DMS153 treated with DMSO at 0.1 percent for 48 hours (cell line): ENCODE results near the gene KRT38.
"Not testable (repeated sequence)": the region's sequence is repeated elsewhere in the genome, so short reads cannot be mapped to it uniquely, and the experiment has no call there.

Experiments
- DNase-seq: peaks from one replicate; lab custom pipeline; 2025; ENCODE audit not compliant: unreplicated experiment; lab: John Stamatoyannopoulos, UW

Gene KRT38

DNA sequence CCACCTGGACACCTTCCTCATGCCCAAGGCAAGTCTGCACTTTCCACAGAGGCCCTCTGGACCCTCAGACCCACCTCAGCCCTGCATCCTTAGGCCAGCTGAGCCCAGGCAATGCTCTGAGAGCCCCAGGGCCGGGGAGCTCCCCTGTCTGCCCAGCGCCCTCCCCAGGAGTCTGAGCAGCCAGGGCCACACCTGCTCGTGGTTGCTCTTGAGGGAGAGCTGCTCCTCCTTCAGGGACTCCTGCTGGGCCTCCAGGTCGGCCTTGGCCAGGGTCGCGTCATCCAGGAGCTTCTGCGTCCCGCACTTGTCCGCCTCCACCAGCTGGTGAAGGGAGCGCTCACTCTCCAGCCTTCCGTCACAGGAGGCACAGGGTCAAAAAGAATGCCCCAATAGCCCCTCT is 18.2 kb downstream of the KRT38 start:
- not testable (repeated sequence) for DNase-seq

DNA sequence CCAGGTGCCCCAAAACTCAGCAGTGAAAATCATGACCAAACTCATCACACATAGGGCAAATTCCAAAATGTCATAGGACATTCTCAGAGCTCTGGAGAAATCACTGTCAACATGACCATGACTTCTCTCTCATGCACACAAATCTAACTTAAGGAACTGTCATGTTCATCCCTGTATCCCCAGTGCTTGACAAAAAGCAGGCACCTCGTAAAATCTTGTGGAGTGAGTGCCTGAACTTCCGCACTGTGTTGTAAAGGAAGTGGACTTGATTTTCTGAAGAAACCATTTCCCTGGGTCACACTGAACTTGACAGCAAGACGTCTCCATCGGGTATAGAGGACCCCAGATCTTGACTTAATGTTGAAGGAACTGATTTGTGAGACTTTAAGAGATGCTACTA is 19.2 kb downstream of the KRT38 start:
- no peak for DNase-seq

DNA sequence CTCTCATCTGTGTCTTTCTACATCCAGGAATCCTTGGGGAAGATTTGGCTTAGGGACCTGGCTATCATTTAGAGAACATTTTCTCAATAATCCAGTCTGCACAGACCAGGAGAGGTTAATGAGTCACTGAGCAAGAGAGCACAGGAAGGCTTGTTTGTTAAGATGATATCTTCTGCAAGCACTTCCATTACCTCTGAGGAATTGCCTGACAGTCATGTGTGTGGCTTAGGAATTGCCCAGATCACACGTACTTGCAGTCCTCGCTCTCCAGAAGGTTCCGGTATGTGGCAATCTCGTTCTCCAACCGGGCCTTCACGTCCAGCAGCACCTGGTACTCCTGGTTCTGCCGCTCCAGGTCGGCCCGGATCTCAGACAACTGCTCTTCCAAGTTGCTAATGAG is 19.7 kb downstream of the KRT38 start:
- DNase-seq, result no peak

DNA sequence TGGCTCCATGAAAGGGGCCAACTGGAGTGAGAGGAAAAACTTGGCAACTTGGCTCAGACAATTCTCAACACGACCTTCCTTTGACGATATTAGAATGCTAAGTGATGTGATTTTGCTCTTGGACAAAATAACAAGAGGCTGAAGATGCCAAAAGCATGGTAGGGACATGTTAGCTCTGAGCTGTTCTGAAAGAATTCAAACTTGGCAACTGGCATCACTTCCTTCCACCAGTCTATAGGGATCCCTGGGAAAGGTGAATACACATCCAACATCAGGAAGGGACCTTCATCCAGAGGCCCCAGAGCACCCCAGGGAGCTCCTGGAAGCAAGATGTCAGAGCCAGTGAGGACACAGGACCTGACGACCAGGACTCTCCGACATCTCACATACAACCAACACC is 20.6 kb downstream of the KRT38 start:
- DNase-seq, result no peak

DNA sequence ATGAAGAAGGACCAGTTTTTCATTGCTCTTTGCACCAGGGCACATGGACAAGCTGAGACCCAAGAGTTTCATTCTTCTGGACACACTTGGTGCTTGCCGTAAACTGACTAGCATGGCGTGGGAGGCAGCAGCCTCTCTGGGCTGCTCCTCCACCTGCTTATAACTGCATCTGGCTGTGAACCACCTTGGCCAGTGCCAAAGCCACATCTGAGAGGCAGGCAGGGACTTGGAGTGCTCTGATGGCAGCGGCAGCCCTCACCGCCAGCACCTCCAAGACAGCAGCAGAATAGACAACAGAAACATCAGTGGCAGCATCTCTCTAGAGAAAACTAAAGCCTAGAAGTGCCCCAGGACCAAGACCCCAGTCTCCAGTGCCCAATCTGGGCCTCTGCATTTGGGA is 21.1 kb downstream of the KRT38 start:
- no peak for DNase-seq

- no peak for DNase-seq
These were observed 22.5 kb downstream of the KRT38 start for GRCh38 chr17:41418116-41418860.

GRCh38 chr17:41417576-41418015 is 23.2 kb downstream of the KRT38 start:
- DNase-seq, result no peak

GRCh38 chr17:41417127-41417526 is 23.7 kb downstream of the KRT38 start:
- peak; percentile 34 for DNase-seq

GRCh38 chr17:41416479-41416878 is 24.3 kb downstream of the KRT38 start:
- DNase-seq, result peak; percentile 60

DNA sequence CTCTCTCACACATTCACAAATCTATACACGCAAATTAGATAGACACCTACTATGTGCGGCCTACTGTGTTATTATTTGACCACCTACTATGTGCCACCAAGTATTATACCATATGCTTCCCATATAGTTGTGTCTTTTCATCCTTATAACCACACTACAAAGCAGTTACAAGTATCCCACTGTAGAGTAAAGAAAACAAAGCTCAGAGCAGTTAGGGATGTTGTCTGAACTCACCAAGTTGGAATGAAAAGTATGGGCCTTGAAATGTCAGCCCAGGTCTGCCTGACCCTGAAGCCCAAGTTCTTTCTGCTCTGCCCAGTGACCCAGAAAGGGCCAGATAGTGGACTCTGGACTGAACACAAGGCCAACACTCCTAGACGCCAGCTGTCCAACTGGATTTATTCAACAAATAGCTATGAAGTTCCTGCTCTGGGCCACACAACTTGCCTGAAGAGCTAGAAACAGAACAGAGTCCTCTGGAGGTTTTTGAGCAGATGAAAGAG is 24.9 kb downstream of the KRT38 start:
- DNase-seq, result no peak

GRCh38 chr17:41415411-41415810 is 25.4 kb downstream of the KRT38 start:
- no peak for DNase-seq

DNA sequence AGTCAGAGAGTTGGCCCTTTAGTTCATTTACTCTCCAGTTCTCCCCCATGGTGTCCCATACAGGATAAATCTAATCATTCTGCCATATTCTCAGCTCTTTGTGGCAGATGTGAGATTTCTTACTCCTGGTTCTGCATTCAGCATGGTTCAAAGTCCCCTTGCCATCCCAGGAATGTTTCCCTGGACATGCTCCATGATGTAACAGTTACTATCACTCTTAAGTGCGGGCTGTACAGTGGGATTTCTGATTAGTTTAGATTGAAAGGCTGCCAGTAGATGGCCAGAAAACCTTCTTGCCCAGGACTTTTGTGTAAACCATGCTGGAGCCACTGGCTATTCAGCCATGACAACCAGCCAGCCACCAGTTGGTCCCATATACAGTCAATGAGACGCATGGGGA is 26.8 kb downstream of the KRT38 start:
- DNase-seq, result no peak

GRCh38 chr17:41413353-41413957 is 27.3 kb downstream of the KRT38 start:
- DNase-seq, result no peak

DNA sequence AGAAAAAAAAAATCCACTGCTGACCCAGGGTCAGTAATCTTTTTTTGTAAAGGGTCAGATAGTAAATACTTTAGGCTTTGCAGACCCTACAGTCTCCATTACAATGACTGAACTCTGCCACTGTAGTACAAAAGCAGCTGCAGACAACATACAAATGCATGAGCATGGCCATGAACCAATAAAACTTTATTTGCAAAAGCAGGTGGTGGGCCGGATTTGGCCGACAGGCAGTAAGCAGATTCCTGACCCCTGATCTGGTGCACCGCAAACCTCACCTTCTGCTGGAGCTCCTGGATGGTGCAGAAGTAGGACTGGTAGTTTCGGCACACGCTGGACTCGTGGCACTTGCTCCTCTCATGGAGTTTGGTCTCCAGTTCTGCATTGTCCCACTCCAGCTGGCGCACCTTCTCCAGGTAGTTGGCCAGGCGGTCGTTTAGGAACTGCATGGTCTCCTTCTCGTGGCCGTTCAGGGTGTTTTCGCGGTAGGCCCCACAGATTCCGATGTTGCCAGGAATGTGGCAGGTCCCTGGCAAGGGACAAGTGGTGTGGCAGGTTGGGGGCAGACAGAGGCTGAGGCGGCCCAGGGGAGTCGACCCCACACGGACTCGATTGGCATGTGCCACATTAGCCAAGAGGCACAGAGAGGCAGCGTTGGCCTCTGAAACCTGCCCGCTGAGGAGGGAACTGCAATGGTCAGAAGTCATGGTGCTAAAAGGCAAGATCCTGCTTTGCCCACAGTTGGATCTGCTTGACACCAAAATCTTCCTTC is 29.5 kb downstream of the KRT38 start:
- DNase-seq, result no peak

DNA sequence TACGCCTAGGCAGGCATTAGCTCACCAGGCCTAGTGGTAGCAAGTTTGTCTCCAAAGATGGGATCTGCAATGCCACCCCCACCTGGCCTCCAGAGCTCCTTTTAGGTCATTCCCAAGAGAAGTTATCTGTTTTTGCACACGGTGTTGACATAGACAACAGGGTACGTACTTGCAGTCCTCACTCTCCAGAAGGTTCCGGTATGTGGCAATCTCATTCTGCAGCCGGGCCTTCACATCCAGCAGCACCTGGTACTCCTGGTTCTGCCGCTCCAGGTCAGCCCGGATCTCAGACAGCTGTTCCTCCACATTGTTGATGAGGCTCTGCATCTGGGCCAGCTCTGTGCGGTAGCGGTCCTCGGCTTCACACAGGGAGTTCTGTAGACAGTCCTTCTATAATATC is 33.6 kb downstream of the KRT38 start:
- no peak for DNase-seq

- no peak for DNase-seq
These were observed 34.6 kb downstream of the KRT38 start for GRCh38 chr17:41406205-41406604.

DNA sequence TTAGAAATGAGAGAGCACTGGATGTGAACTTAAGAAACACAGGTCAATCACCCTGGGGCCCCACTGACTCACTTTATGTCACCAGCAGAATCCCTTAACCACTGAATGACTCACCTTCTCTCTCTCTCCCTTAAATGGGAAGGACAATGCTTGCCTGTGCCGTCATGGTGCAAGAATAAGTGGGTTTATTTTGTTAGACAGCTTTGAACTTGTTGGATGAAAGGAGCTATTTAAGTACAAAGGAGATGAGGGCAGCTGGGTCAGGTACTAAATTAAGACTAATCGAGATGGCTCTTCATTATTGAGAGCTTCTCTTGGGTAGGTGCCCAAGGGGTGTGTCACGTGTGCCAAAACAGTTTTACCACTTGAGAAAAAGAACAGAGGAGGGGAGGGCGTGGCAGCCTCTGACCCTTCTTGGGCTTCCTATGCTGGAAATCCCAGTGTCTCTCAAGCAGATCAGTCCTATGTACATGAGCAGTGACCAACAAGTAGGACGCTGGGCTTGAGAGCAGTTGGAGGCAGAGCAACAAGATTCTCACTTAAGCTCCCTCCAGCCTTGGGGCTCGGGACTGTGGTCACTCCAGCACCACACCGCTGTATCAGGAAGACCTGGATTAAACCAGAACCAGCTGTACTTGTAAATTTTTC is 36.6 kb downstream of the KRT38 start:
- DNase-seq, result no peak

DNA sequence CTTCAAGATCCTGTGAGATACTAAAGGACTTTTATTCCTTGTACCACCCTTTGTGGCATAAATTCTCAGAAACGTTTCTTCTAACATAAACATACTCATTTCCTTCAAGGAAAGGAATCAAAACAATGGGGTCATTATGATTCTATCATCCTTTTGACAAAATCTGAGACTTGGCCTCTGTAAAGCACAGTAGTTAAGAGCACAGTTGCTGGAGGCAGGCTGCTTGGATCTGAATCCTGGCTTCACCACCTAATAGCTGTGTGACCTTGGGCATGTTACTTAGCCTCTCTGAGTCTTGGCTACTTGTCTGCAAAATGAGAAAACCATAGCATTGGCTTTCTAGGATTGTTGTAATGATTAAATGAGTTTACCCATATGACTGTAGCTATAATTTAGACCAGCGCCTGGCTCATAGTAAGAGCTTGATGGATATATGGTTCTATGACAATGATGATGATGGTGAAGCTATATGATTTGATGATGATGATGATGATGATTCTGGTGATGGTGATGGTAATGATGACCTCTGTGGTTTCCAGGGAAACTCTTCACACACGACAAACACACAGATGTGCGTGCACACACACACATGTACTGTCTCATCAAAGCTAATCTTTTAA is 37.3 kb downstream of the KRT38 start:
- no peak for DNase-seq

DNA sequence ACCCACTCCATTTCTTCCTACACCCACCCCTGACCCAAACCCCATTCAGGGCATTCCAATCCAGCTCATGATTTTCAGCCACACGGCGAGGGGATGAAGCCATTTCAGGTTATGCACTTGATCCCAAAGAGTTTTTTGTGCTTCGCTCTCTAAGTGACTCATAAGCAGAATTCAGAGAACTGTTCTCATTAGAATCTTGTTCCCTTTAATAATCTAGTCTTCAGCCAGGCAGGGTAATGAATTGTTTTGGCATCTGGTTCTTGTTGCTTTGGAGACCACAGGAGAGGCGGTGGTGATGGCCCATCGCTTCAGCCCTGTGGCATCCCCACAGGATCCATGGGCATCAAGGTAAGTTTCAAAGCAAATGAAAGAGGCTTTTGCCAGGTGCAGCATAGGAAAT is 38.6 kb downstream of the KRT38 start:
- DNase-seq, result no peak

- no peak for DNase-seq
These were observed 43.7 kb downstream of the KRT38 start, which contains the start of gene KRT31 for GRCh38 chr17:41396996-41397660. Gene KRT31, minus strand, starts transcription at chr17:41397608. Its CDS starts 69 bp downstream, at chr17:41397539.
